NB4 (cell line): ENCODE data around the gene CMTM3.

Source experiments
- DNase-seq: peaks from one replicate; pipeline ENCODE4 v3.0.0; 2010; ENCODE audit warnings: low read depth
- H3K4me3 ChIP-seq: one replicate; pipeline ENCODE4 v1.5.1; 2011; ENCODE audit warnings: mild to moderate bottlenecking, low read depth, low read length, moderate library complexity
- CTCF ChIP-seq: IDR thresholded peaks from one replicate; pipeline ENCODE4 v1.5.1; 2012; ENCODE audit warnings: low read depth, low read length
- MYC ChIP-seq: IDR thresholded peaks from 2 replicates; pipeline ENCODE4 v1.6.1; 2011; ENCODE audit warnings: low read depth, low read length
- POLR2A ChIP-seq: IDR thresholded peaks from 2 replicates; pipeline ENCODE4 v1.6.1; 2011; ENCODE audit warnings: mild to moderate bottlenecking; ENCODE audit not compliant: insufficient read length; ENCODE audit errors: extremely low read depth
- TF ChIP-seq, protein P1 (sequence below): IDR thresholded peaks from 2 replicates; pipeline ENCODE4 v1.6.1; 2011; ENCODE audit warnings: low read depth, low read length

Gene CMTM3

DNA sequence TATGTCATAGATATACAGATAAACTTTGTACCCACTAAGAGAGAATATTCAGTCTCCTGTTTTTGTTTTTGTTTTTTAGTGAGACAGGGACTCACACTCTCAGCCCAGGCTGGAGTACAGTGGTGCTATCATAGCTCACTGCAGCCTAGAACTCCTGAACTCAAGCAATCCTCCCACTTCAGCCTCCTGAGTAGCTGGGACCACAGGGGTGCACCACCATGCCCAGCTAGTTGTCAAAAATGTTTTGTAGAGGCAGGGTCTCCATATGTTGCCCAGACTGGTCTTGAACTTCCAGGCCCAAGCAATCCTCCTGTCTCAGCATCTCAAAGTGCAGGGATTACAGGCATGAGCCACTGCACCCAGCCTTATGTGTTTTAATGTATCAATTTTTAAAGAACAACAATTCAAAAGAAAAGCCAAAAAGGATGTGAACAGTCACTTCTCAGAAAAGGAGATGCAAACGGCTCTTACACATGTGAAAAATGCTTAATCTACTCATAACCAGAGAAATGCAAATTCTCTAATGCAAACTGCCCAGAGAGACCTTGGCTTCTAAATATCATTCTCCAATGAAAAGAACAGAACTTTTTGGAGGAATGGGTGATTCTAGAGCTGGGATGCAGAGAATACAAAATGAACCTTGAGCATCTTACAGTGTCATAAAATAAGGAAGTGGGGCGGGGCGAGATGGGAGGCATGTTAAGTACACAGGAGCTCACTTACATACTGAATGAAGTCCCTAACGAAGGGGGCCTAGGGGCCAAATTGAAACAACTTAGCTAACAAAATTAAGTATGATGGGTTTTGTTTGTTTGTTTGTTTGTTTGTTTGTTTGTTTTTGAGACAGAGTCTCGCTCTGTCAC lies 7.3 kb upstream of the CMTM3 start:
- no peak overlapping the region for H3K4me3 ChIP-seq
- TF ChIP-seq POLR2A, result no peak
- TF ChIP-seq MYC, result no peak
- no peak for TF ChIP-seq CTCF
- TF ChIP-seq, protein P1, sequence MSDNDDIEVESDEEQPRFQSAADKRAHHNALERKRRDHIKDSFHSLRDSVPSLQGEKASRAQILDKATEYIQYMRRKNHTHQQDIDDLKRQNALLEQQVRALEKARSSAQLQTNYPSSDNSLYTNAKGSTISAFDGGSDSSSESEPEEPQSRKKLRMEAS, result no peak

DNA sequence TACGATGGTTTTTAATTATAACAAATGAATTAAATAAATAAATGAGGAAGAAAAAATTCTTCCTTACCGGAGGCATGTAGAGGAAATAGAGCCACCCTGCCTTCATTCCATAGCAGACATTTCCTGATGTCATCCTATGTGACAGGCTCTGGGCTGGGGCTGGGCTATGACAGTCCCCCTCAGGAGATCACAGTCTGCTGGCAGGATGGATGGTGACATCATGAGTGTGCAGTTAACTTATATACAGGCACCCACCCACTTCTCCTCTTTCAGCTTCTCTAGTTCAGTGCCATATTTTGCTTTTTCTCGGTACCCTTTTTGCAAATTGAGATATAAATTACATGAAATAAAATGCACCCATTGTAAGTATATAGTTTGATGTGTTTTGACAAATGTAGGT lies 6.4 kb upstream of the CMTM3 start:
- no peak overlapping the region for H3K4me3 ChIP-seq
- DNase-seq, result no peak
- TF ChIP-seq POLR2A (no peak), CTCF (no peak), MYC (no peak)
- TF ChIP-seq, protein P1, result no peak

More for the DNA sequence above, 7.3 kb upstream of the CMTM3 start:
- DNase-seq, result no peak

DNA sequence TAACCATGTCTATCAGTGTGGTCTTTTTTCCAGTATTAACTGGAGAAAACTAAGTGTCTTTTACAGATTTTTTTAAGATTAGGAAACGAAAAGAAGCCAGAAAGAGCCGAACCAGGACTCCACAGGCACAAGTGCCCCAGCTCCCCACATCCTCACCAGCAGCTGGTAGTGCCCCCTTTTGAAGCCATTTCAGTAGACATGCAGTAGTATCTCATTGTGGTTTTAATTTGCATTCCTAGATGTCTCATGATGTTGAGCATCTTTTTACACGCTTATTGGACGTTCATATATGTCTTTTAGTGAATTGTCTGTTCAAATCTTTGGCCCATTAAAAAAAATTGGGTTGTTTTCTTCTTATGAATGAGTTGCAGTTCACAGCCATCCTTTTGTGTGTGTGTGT lies 4.8 kb upstream of the CMTM3 start:
- no peak overlapping the region for H3K4me3 ChIP-seq
- no peak for TF ChIP-seq CTCF
- no peak for DNase-seq

- TF ChIP-seq MYC, result no peak
- no peak for TF ChIP-seq CTCF
- TF ChIP-seq, protein P1, result no peak
- no peak for TF ChIP-seq POLR2A
- DNase-seq, result no peak
- no peak overlapping the region for H3K4me3 ChIP-seq
Observed at GRCh38 chr16:66600477-66600876, 4.0 kb upstream of the CMTM3 start.

- no peak for TF ChIP-seq POLR2A
- no peak for TF ChIP-seq MYC
- TF ChIP-seq, protein P1, result no peak
- no peak for TF ChIP-seq CTCF
- DNase-seq, result no peak
- H3K4me3 ChIP-seq, result no peak overlapping the region
Observed at GRCh38 chr16:66601471-66601870, 3.0 kb upstream of the CMTM3 start.
